SU-DHL-6 (cell line): Measurements from ENCODE around the gene CFC1B.
"Not testable (repeated sequence)": the region's sequence is repeated elsewhere in the genome, so short reads cannot be mapped to it uniquely, and the experiment has no call there.

ENCODE experiments used
- CTCF ChIP-seq: fragments of 200-600 bp; sonication (generic); IDR thresholded peaks from one replicate; pipeline ENCODE4 v1.5.1; 2017; ENCODE audit warnings: antibody characterized with exemption, mild to moderate bottlenecking, low read length, moderate library complexity; ENCODE audit not compliant: insufficient read depth, poor library complexity, severe bottlenecking
- EZH2phosphoT487 ChIP-seq: fragments of 200-600 bp; sonication (generic), shearing (Covaris generic); conservative IDR thresholded peaks from 2 replicates; pipeline ENCODE4 v1.6.1; 2018; ENCODE audit warnings: mild to moderate bottlenecking, antibody characterized with exemption, low read length, moderate library complexity, mixed read lengths

- not testable (repeated sequence) for TF ChIP-seq CTCF, EZH2phosphoT487
Observed at GRCh38 chr2:130543785-130544528, 22.9 kb downstream of the CFC1B start.
